ENCODE measurements around the gene TBC1D22A.

DNA sequence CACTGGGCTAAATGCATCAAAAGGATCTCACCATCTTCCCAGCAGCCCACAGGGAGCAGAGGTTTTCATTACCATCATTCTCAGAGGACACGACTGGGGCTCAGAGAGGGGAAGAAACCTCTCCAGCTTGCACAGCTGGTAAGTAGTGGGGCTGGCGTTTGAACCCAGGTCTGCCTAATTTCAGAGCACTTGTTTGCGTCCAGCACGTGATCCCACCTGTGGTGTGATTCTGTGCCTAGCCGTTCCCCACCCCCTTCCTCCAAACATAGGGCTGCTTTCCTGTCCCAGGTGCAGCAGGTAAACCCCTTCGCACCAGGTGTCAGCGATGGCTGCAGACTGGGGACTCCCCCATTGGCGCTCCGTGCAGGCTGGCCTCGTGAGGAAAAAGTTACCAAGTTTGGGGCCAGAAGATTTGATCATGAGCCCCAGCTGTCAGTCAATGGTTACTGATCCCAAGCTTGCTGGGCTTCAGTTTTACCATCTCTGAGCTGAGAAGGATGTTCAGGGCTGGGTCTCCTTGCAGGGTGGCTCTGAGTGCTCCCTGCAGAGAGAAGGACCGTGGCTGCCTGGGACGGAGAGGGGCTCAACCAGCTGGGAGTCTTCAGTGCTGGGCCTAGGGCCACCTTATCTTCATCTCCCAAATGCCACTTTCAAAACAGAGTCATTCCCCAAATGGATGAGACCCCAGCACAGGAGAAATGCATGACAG lies 445.6 kb downstream of the TBC1D22A start:
- no peak for TF ChIP-seq POLR2A (IDR thresholded peaks at IDR 0.05)
- TF ChIP-seq, protein P1, sequence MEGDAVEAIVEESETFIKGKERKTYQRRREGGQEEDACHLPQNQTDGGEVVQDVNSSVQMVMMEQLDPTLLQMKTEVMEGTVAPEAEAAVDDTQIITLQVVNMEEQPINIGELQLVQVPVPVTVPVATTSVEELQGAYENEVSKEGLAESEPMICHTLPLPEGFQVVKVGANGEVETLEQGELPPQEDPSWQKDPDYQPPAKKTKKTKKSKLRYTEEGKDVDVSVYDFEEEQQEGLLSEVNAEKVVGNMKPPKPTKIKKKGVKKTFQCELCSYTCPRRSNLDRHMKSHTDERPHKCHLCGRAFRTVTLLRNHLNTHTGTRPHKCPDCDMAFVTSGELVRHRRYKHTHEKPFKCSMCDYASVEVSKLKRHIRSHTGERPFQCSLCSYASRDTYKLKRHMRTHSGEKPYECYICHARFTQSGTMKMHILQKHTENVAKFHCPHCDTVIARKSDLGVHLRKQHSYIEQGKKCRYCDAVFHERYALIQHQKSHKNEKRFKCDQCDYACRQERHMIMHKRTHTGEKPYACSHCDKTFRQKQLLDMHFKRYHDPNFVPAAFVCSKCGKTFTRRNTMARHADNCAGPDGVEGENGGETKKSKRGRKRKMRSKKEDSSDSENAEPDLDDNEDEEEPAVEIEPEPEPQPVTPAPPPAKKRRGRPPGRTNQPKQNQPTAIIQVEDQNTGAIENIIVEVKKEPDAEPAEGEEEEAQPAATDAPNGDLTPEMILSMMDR (IDR thresholded peaks at IDR 0.05): no peak

All from right lobe of liver (tissue), 4 donors.